Measurements from ENCODE around the gene GALNT18.
A peak's percentile ranks its signal among the peaks of the same experiment; 100 is the strongest.

GALNT18 gene

GRCh38 chr11:11621573-11622339 lies at the start of gene GALNT18:
GALNT18 (minus strand) TSS chr11:11622005.
- peak; percentile 99 for DNase-seq (ENCODE audit: low spot score)

- DNase-seq (ENCODE audit: low spot score): no peak
These were observed 48.8 kb upstream of the GALNT18 start for GRCh38 chr11:11670574-11670973.

GRCh38 chr11:11669233-11669846 lies 47.5 kb upstream of the GALNT18 start:
- no peak for DNase-seq (ENCODE audit: low spot score)

GRCh38 chr11:11668781-11669180 lies 47.0 kb upstream of the GALNT18 start:
- no peak for DNase-seq (ENCODE audit: low spot score)

GRCh38 chr11:11668274-11668673 lies 46.5 kb upstream of the GALNT18 start:
- no peak for DNase-seq (ENCODE audit: low spot score)

- DNase-seq (ENCODE audit: low spot score): no peak
These were observed 45.3 kb upstream of the GALNT18 start for GRCh38 chr11:11667056-11667455.

- no peak for DNase-seq (ENCODE audit: low spot score)
These were observed 43.6 kb upstream of the GALNT18 start for GRCh38 chr11:11665407-11665806.

- DNase-seq (ENCODE audit: low spot score): no peak
These were observed 42.1 kb upstream of the GALNT18 start for GRCh38 chr11:11663907-11664306.

- DNase-seq (ENCODE audit: low spot score): no peak
These were observed 40.8 kb upstream of the GALNT18 start for GRCh38 chr11:11662578-11662977.

- DNase-seq (ENCODE audit: low spot score): no peak
These were observed 39.7 kb upstream of the GALNT18 start for GRCh38 chr11:11661326-11662040.

- no peak for DNase-seq (ENCODE audit: low spot score)
These were observed 38.5 kb upstream of the GALNT18 start for GRCh38 chr11:11660363-11660740.

GRCh38 chr11:11659567-11660362 lies 38.0 kb upstream of the GALNT18 start:
- DNase-seq (ENCODE audit: low spot score): no peak

GRCh38 chr11:11657218-11657955 lies 35.6 kb upstream of the GALNT18 start:
- no peak for DNase-seq (ENCODE audit: low spot score)

- no peak for DNase-seq (ENCODE audit: low spot score)
These were observed 19.8 kb upstream of the GALNT18 start for GRCh38 chr11:11641581-11641980.

- DNase-seq (ENCODE audit: low spot score): no peak
These were observed 19.2 kb upstream of the GALNT18 start for GRCh38 chr11:11640996-11641395.

- DNase-seq (ENCODE audit: low spot score): no peak
These were observed 18.3 kb upstream of the GALNT18 start for GRCh38 chr11:11640152-11640551.

- no peak for DNase-seq (ENCODE audit: low spot score)
These were observed 14.9 kb upstream of the GALNT18 start for GRCh38 chr11:11636671-11637070.

- DNase-seq (ENCODE audit: low spot score): no peak
These were observed 13.6 kb upstream of the GALNT18 start for GRCh38 chr11:11635443-11635842.

- no peak for DNase-seq (ENCODE audit: low spot score)
These were observed 7.6 kb upstream of the GALNT18 start for GRCh38 chr11:11629368-11629767.

- DNase-seq (ENCODE audit: low spot score): no peak
These were observed 6.8 kb upstream of the GALNT18 start for GRCh38 chr11:11628651-11629050.

- DNase-seq (ENCODE audit: low spot score): no peak
These were observed 4.3 kb upstream of the GALNT18 start for GRCh38 chr11:11626128-11626527.

GRCh38 chr11:11624926-11625325 lies 3.1 kb upstream of the GALNT18 start:
- no peak for DNase-seq (ENCODE audit: low spot score)
